GM12872 (cell line): ENCODE data around the gene UNC50.

Experiments used
- CTCF ChIP-seq: IDR thresholded peaks from 3 replicates; pipeline ENCODE4 v1.5.1; 2011; ENCODE audit warnings: low read depth, mild to moderate bottlenecking, low read length, moderate library complexity; ENCODE audit not compliant: insufficient read depth

UNC50 gene

GRCh38 chr2:98577313-98577712, 31.1 kb upstream of the UNC50 start:
- no peak for TF ChIP-seq CTCF

GRCh38 chr2:98578231-98578630, 30.2 kb upstream of the UNC50 start:
- no peak for TF ChIP-seq CTCF

- no peak for TF ChIP-seq CTCF
Measured at GRCh38 chr2:98579926-98580325, 28.5 kb upstream of the UNC50 start.

- TF ChIP-seq CTCF: no peak
Measured at GRCh38 chr2:98580656-98581284, 27.6 kb upstream of the UNC50 start.

GRCh38 chr2:98582523-98582922, 25.9 kb upstream of the UNC50 start:
- TF ChIP-seq CTCF: no peak

GRCh38 chr2:98583276-98583675, 25.1 kb upstream of the UNC50 start:
- TF ChIP-seq CTCF: no peak

GRCh38 chr2:98583816-98584618, 24.4 kb upstream of the UNC50 start:
- TF ChIP-seq CTCF: no peak
